ENCODE measurements around the gene SPRYD3. TPM values are rescaled to one million over a fixed set of nuclear protein-coding genes. Genes with fewer than 3 reads are reported as not detected.
A peak's percentile ranks its signal among the peaks of the same experiment; 100 is the strongest.

Gene SPRYD3
- total and polyA plus RNA-seq, 2 of the 4 experiments (the other 2 are of a cell fraction): 25.6 to 27.8 TPM

- peak overlapping the region; percentile 93 for H3K23ac ChIP-seq (ENCODE audit: low read depth, low read length)
- H3K14ac ChIP-seq (replicated peaks; ENCODE audit: low read depth, low read length): peak overlapping the region; percentile 99
- H2BK5ac ChIP-seq (ENCODE audit: low read depth, low read length, poor library complexity, severe bottlenecking): peak overlapping the region; percentile 96
- ChIA-PET POLR2A (ENCODE audit: unreplicated experiment) (interaction anchor here (0.6 kb wide), 1 partner anchor 50 kb away, joined by 3 read pairs; no protein-coding TSS in a partner anchor), CTCF (interaction anchor here (3.9 kb wide), 1 partner anchor 32 kb away, joined by 39 read pairs; no protein-coding TSS in a partner anchor)
- no TSS peak for BruUV-seq (replicated peaks)
- H3K79me1 ChIP-seq (ENCODE audit: low read depth in 1 of 2, low read length in 2 of 2): peaks cover 0 to 38% of the 10 kb centered on the region in 2 experiments; a peak in 3 of 4 replicates
- H3K4me2 ChIP-seq (ENCODE audit: low read depth, low read length): peak overlapping the region; percentile 98
- peak overlapping the region; percentile 84 to 89 for H4K8ac ChIP-seq (ENCODE audit: low read depth in 2 of 2, low read length in 2 of 2)
- H3K4ac ChIP-seq (ENCODE audit: low read depth, low read length): peak overlapping the region; percentile 100
- intact Hi-C loops (cut with micrococcal nuclease): no loop called here
- H3K56ac ChIP-seq (ENCODE audit: extremely low read depth, insufficient read depth, low read length): peak overlapping the region; percentile 69
- peak overlapping the region; percentile 94 for H3K27ac ChIP-seq (ENCODE audit: insufficient read depth, low read length)
- WGBS, 2 experiments (ENCODE audit: extremely low coverage in 2 of 2, insufficient read length in 1 of 2): no CpG with 5 or more reads among the region's 9 CpGs
- peak overlapping the region; percentile 89 for H2AFZ ChIP-seq (replicated peaks; ENCODE audit: low read length, poor library complexity)
- in situ Hi-C loops (cut with MboI; ENCODE audit: low sequenced_read_pairs): no loop called here
- peak overlapping the region; percentile 81 for H3K9ac ChIP-seq (ENCODE audit: low read depth, low read length)
- no peaks in the 10 kb centered on the region for H3K27me3 ChIP-seq (ENCODE audit: control insufficient read depth, insufficient read depth, low read length)
- TF ChIP-seq, protein P1, sequence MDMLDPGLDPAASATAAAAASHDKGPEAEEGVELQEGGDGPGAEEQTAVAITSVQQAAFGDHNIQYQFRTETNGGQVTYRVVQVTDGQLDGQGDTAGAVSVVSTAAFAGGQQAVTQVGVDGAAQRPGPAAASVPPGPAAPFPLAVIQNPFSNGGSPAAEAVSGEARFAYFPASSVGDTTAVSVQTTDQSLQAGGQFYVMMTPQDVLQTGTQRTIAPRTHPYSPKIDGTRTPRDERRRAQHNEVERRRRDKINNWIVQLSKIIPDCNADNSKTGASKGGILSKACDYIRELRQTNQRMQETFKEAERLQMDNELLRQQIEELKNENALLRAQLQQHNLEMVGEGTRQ (IDR thresholded peaks at IDR 0.05; ENCODE audit: low read depth, low read length): no peak
- TF ChIP-seq BHLHE40 (IDR thresholded peaks at IDR 0.05; ENCODE audit: low read depth, low read length) (no peak), FOS (IDR thresholded peaks at IDR 0.05; ENCODE audit: low read depth, low read length) (no peak), CEBPB (IDR thresholded peaks at IDR 0.05; ENCODE audit: low read depth, low read length) (no peak)
- H3K9me1 ChIP-seq (ENCODE audit: insufficient read depth, low read length): peaks cover 28% of the 10 kb centered on the region
- ATAC-seq (ENCODE audit: low read depth) (peak; percentile 9), DNase-seq (peak; percentile 35)
- dilution Hi-C loops (cut with HindIII; ENCODE audit: low sequenced_read_pairs, unreplicated experiment): no loop called here
- H3K36me3 ChIP-seq (ENCODE audit: control insufficient read depth, insufficient read depth, low read length): peaks cover 6% of the 10 kb centered on the region; the same call in 1 of the 2 replicates
- peak overlapping the region; percentile 97 for H4K5ac ChIP-seq (ENCODE audit: low read depth, low read length)
- H4K20me1 ChIP-seq (ENCODE audit: insufficient read depth, low read length): no peaks in the 10 kb centered on the region
- peak overlapping the region; percentile 100 for H2AK9ac ChIP-seq (replicated peaks; ENCODE audit: low read depth, low read length, poor library complexity)
- peak overlapping the region; percentile 96 for H3K18ac ChIP-seq (ENCODE audit: low read depth, low read length)
- H2AK5ac ChIP-seq (ENCODE audit: low read depth, low read length): peak overlapping the region; percentile 91
- H2BK20ac ChIP-seq (ENCODE audit: low read depth, low read length): peak overlapping the region; percentile 64
- no peaks in the 10 kb centered on the region for H3K9me3 ChIP-seq (ENCODE audit: control insufficient read depth, insufficient read depth, low read length)
- H3K4me3 ChIP-seq (ENCODE audit: insufficient read depth, low read depth, low read length): peak overlapping the region; percentile 60
- H2BK120ac ChIP-seq (ENCODE audit: low read depth, low read length): peak overlapping the region; percentile 78
- H2BK15ac ChIP-seq (ENCODE audit: low read depth, low read length): peak overlapping the region; percentile 73; the same call in 2 of the 3 replicates
- peak overlapping the region; percentile 78 for H4K91ac ChIP-seq (ENCODE audit: insufficient read depth, low read depth, low read length)
- H3K4me1 ChIP-seq (ENCODE audit: control insufficient read depth, insufficient read depth, low read length): peaks cover 32% of the 10 kb centered on the region
Measured at GRCh38 chr12:53097207-53097563, 18.0 kb upstream of the SPRYD3 start.

All from IMR-90 (cell line).